Suprapubic skin (tissue), 4 donors: Measurements from ENCODE around the gene CCDC88C. TPM values are rescaled to one million over a fixed set of nuclear protein-coding genes. Genes with fewer than 3 reads are reported as not detected.

Experiments
- DNase-seq, 2 donors: peaks; one replicate each; pipeline ENCODE4 v3.0.0-alpha.2; 2019; ENCODE audit warnings: low spot score in 2 of 2
- H3K27ac ChIP-seq: fragments of 200-600 bp; sonication (generic); one replicate; pipeline ENCODE4 v1.5.1; 2019
- H3K27me3 ChIP-seq: fragments of 200-600 bp; sonication (generic); one replicate; pipeline ENCODE4 v1.5.1; 2019
- H3K36me3 ChIP-seq: fragments of 200-600 bp; sonication (generic); one replicate; pipeline ENCODE4 v1.5.1; 2019
- H3K4me1 ChIP-seq: fragments of 200-600 bp; sonication (generic); one replicate; pipeline ENCODE4 v1.5.1; 2019
- H3K4me3 ChIP-seq: fragments of 200-600 bp; sonication (generic); one replicate; pipeline ENCODE4 v1.5.1; 2019; ENCODE audit warnings: mild to moderate bottlenecking
- H3K9me3 ChIP-seq: fragments of 200-600 bp; sonication (generic); one replicate; pipeline ENCODE4 v1.5.1; 2019
- CTCF ChIP-seq, 2 donors: fragments of 200-600 bp in 1 of 2; fragments of 450-650 bp in 1 of 2; sonication (generic) in 1 of 2; IDR thresholded peaks; one replicate each; pipeline ENCODE4 v1.5.1; 2016 to 2019; ENCODE audit warnings: antibody characterized with exemption in 2 of 2, mild to moderate bottlenecking in 1 of 2, moderate library complexity in 1 of 2
- EP300 ChIP-seq: sonication (generic); formaldehyde crosslinking; IDR thresholded peaks from one replicate; pipeline ENCODE4 v1.6.1; 2017; ENCODE audit warnings: antibody characterized with exemption
- POLR2A ChIP-seq, 2 donors: fragments of 450-650 bp; IDR thresholded peaks; one replicate each; pipeline ENCODE4 v1.6.1; 2017; ENCODE audit warnings: antibody characterized with exemption in 2 of 2, mild to moderate bottlenecking in 2 of 2, moderate library complexity in 2 of 2
- POLR2AphosphoS5 ChIP-seq, 3 donors: sonication (generic); formaldehyde crosslinking; IDR thresholded peaks; one replicate each; pipeline ENCODE4 v1.6.1; 2017; ENCODE audit warnings: antibody characterized with exemption in 3 of 3
- WGBS: methylation state at CpG from one replicate; pipeline ENCODE4 v1.1.5; 2018; 5-methylcytosine and 5-hydroxymethylcytosine counted together
- total RNA-seq, 4 donors: library from RNA; depleted of rRNA; stranded (reverse); fragments of >200 nt; gene quantifications; one replicate each; pipeline ENCODE4 v1.1.0, GENCODE V29; 2016

Gene CCDC88C
- total RNA-seq, 4 donors from 2014 or later = 16.6 to 25.0 (median 22.8) TPM

GRCh38 chr14:91387169-91387835 is 30.3 kb downstream of the CCDC88C start:
- Histone ChIP-seq H3K4me1 (peaks cover 17% of the 10 kb centered on the region), H3K4me3 (no peak overlapping the region), H3K36me3 (no peaks in the 10 kb centered on the region), H3K27me3 (peaks cover 6% of the 10 kb centered on the region), H3K9me3 (no peaks in the 10 kb centered on the region), H3K27ac (no peak overlapping the region)
- no peak for DNase-seq
- TF ChIP-seq POLR2AphosphoS5 (IDR thresholded peaks at IDR 0.05) (no peak), CTCF (IDR thresholded peaks at IDR 0.05) (no peak), EP300 (no peak), POLR2A (IDR thresholded peaks at IDR 0.05) (no peak)
- 58% methylated on average over 19 of the region's 19 CpGs for WGBS

- H3K4me3 ChIP-seq = no peak overlapping the region
- DNase-seq = no peak
- H3K27me3 ChIP-seq = peaks cover 6% of the 10 kb centered on the region
- no peaks in the 10 kb centered on the region for H3K9me3 ChIP-seq
- peaks cover 16% of the 10 kb centered on the region for H3K4me1 ChIP-seq
- TF ChIP-seq CTCF (IDR thresholded peaks at IDR 0.05) (no peak), POLR2A (IDR thresholded peaks at IDR 0.05) (no peak), POLR2AphosphoS5 (IDR thresholded peaks at IDR 0.05) (no peak), EP300 (no peak)
- H3K27ac ChIP-seq = no peak overlapping the region
- H3K36me3 ChIP-seq = no peaks in the 10 kb centered on the region
Observed at GRCh38 chr14:91385697-91386096, 31.9 kb downstream of the CCDC88C start.

- Histone ChIP-seq H3K4me1 (peaks cover 21% of the 10 kb centered on the region), H3K9me3 (no peaks in the 10 kb centered on the region), H3K36me3 (no peaks in the 10 kb centered on the region), H3K27ac (no peak overlapping the region), H3K4me3 (no peak overlapping the region), H3K27me3 (peaks cover 6% of the 10 kb centered on the region)
- no peak for TF ChIP-seq EP300
- no peak for DNase-seq
- WGBS = 98% methylated on average over 8 of the region's 9 CpGs
Observed at GRCh38 chr14:91385224-91385623, 32.4 kb downstream of the CCDC88C start.

- Histone ChIP-seq H3K36me3 (no peaks in the 10 kb centered on the region), H3K27me3 (peaks cover 6% of the 10 kb centered on the region), H3K9me3 (no peaks in the 10 kb centered on the region), H3K4me3 (no peak overlapping the region), H3K4me1 (peaks cover 27% of the 10 kb centered on the region), H3K27ac (no peak overlapping the region)
- TF ChIP-seq EP300 (no peak), POLR2AphosphoS5 (IDR thresholded peaks at IDR 0.05) (no peak), CTCF (IDR thresholded peaks at IDR 0.05) (no peak), POLR2A (IDR thresholded peaks at IDR 0.05) (no peak)
- no peak for DNase-seq
- WGBS = 66% methylated on average over 7 of the region's 7 CpGs
Observed at GRCh38 chr14:91383439-91383838, 34.2 kb downstream of the CCDC88C start.

GRCh38 chr14:91381801-91382670 is 35.6 kb downstream of the CCDC88C start:
- 97% methylated on average over 13 of the region's 13 CpGs for WGBS

More at GRCh38 chr14:91381801-91382670, 35.6 kb downstream of the CCDC88C start:
- Histone ChIP-seq H3K36me3 (no peaks in the 10 kb centered on the region), H3K9me3 (no peaks in the 10 kb centered on the region), H3K4me3 (no peak overlapping the region), H3K4me1 (peaks cover 29% of the 10 kb centered on the region), H3K27ac (no peak overlapping the region), H3K27me3 (peaks cover 4% of the 10 kb centered on the region)
- TF ChIP-seq CTCF (IDR thresholded peaks at IDR 0.05) (no peak), EP300 (no peak), POLR2A (IDR thresholded peaks at IDR 0.05) (no peak), POLR2AphosphoS5 (IDR thresholded peaks at IDR 0.05) (no peak)
- DNase-seq = no peak
